HepG2 (cell line): ENCODE data around the gene LTB4R. TPM values are rescaled to one million over a fixed set of nuclear protein-coding genes. Genes with fewer than 3 reads are reported as not detected.

Experiments used
- ADNP ChIP-seq: sonication (generic); formaldehyde crosslinking; IDR thresholded peaks from 2 replicates; pipeline ENCODE4 v1.4.0; 2020; ENCODE audit warnings: missing genetic modification reagents
- HMG20B ChIP-seq: conservative IDR thresholded peaks from 2 replicates; pipeline ENCODE4 v1.6.1; 2016; ENCODE audit warnings: missing genetic modification reagents, missing compliant biosample characterization
- MED1 ChIP-seq: sonication (generic); formaldehyde crosslinking; IDR thresholded peaks from 2 replicates; pipeline ENCODE4 v1.4.0; 2020; ENCODE audit warnings: missing genetic modification reagents
- PAF1 ChIP-seq: IDR thresholded peaks from 2 replicates; pipeline ENCODE4 v1.6.1; 2016; ENCODE audit warnings: missing genetic modification reagents, missing compliant biosample characterization
- POLR2A ChIP-seq, 2 experiments: IDR thresholded peaks; 2 replicates each; pipeline ENCODE4 v1.6.1; 2011; ENCODE audit warnings: low read depth in 2 of 2, low read length in 2 of 2, mild to moderate bottlenecking in 1 of 2, moderate library complexity in 1 of 2; ENCODE audit not compliant: insufficient read depth in 1 of 2
- SATB2 ChIP-seq: sonication (generic); formaldehyde crosslinking; IDR thresholded peaks from 2 replicates; pipeline ENCODE4 v1.5.0; 2020; ENCODE audit warnings: missing genetic modification reagents
- TOPORS ChIP-seq: sonication (generic); formaldehyde crosslinking; IDR thresholded peaks from 2 replicates; pipeline ENCODE4 v1.8.0; 2023; ENCODE audit warnings: mild to moderate bottlenecking, missing genetic modification reagents
- XRCC5 ChIP-seq: fragments of 200-400 bp; formaldehyde crosslinking; optimal IDR thresholded peaks from 2 replicates; pipeline ENCODE3; 2017; ENCODE audit warnings: mild to moderate bottlenecking, low read length
- ZC3H13 ChIP-seq: sonication (generic); formaldehyde crosslinking; IDR thresholded peaks from 2 replicates; pipeline ENCODE4 v1.8.1; 2023; ENCODE audit warnings: mild to moderate bottlenecking, missing genetic modification reagents, moderate library complexity
- ZC3H4 ChIP-seq: sonication (generic); formaldehyde crosslinking; IDR thresholded peaks from 2 replicates; pipeline ENCODE4 v1.4.0; 2020; ENCODE audit warnings: missing genetic modification reagents, borderline replicate concordance
- ZKSCAN8 ChIP-seq: IDR thresholded peaks from 2 replicates; pipeline ENCODE4 v1.6.1; 2016; ENCODE audit warnings: borderline replicate concordance, missing genetic modification reagents, missing compliant biosample characterization
- ZNF20 ChIP-seq: sonication (generic); formaldehyde crosslinking; IDR thresholded peaks from 2 replicates; pipeline ENCODE4 v1.4.0; 2020; ENCODE audit warnings: mild to moderate bottlenecking, moderate library complexity, missing genetic modification reagents
- ZNF260 ChIP-seq: sonication (generic); formaldehyde crosslinking; IDR thresholded peaks from 2 replicates; pipeline ENCODE4 v1.4.0; 2020; ENCODE audit warnings: missing genetic modification reagents, low read depth, mild to moderate bottlenecking, borderline replicate concordance
- ZNF775 ChIP-seq: sonication (generic); formaldehyde crosslinking; IDR thresholded peaks from 2 replicates; pipeline ENCODE4 v1.4.0; 2020; ENCODE audit warnings: missing genetic modification reagents, mild to moderate bottlenecking, moderate library complexity, borderline replicate concordance
- ZNF790 ChIP-seq: sonication (generic); formaldehyde crosslinking; IDR thresholded peaks from 2 replicates; pipeline ENCODE4 v1.8.0; 2022; ENCODE audit warnings: missing genetic modification reagents, mild to moderate bottlenecking, borderline replicate concordance
- ZSCAN25 ChIP-seq: sonication (generic); formaldehyde crosslinking; IDR thresholded peaks from 2 replicates; pipeline ENCODE4 v1.8.0; 2022; ENCODE audit warnings: mild to moderate bottlenecking, missing genetic modification reagents
- polyA plus RNA-seq, 8 experiments: library from polyadenylated mRNA; depleted of rRNA in 3 of 8; stranded (reverse) in 7 of 8; unstranded in 1 of 8; fragments of >200 nt; fragmentation: Illumina TruSeq in 4 of 8; extraction: Trizol in 4 of 8; gene quantifications; 2 replicates each; pipeline versions ENCODE4 v1.2.1 to v1.2.3, GENCODE V29; 2011 to 2016; ENCODE audit warnings: low read depth in 4 of 8, missing spikeins in 1 of 8, mixed read lengths in 1 of 8; ENCODE audit not compliant: insufficient read depth in 1 of 8
- total RNA-seq, 5 experiments: library from RNA; depleted of rRNA; stranded (reverse); fragments of >200 nt; fragmentation: Illumina TruSeq; extraction: Trizol; gene quantifications; 2 replicates each; pipeline ENCODE4 v1.2.3, GENCODE V29; 2016; ENCODE audit warnings: low read depth in 1 of 5
- TF ChIP-seq, protein P1 (sequence below): sonication (generic); formaldehyde crosslinking; IDR thresholded peaks from 2 replicates; pipeline ENCODE4 v1.4.0; 2020; ENCODE audit warnings: missing genetic modification reagents, mild to moderate bottlenecking, borderline replicate concordance
- TF ChIP-seq, protein P2 (sequence below): sonication (generic); formaldehyde crosslinking; IDR thresholded peaks from 2 replicates; pipeline ENCODE4 v1.5.0; 2020; ENCODE audit warnings: mild to moderate bottlenecking, missing genetic modification reagents, borderline replicate concordance

Gene LTB4R
- total and polyA plus RNA-seq, 2 of the 13 experiments (the other 11 are each of a cell fraction or from before 2014, with no cell fraction given), result 3.2 to 8.2 TPM

DNA sequence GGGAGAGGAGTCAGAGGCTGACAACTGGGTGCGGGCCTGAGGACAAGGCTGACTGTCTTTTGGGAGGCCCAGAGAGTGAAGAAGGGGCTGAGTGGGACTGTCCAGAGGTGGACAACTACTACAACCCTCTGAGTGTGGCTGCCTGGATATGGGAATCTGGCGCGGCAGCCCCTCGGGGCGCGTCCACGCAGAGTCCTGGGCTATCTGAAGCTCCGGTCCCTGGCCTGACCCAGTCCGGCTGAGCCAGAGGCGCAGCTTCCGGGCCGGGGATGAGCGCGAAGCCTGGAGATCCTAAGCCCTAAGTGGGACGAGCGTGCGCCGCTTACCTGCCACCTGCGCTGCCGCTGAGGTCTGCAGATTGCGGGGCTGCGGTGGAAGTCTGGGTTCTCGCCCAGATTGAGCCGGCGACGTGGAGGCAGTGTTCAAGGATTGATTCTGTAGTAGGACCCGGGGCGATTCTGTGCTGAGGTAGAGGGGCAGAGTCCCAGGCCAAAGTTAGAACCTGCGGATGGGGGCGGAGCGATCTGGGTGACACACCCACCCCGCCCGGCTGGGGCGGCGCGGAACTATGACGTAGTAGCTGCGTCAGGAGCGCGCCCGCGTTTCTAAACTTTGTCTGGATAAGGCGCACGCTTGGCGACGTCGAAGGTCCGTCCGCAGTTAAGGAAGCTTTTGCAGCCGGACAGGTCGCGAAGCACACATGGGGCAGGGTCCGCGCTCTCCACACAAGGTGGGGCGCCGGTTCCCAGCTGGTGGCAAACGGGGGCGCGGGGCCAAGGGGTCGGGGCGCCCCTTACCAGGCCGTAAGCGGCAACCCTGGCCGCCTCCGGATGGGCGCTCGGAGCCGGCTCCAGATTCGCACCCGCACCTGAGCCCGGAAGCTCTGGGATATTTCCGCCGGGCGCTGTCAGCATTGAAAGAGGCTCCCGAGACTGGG lies 11.8 kb upstream of the LTB4R start, which contains the start of the genes DHRS1 and NOP9 (continued):
- TF ChIP-seq ZKSCAN8 (CRISPR knock-in tag), result no peak; the same call in 1 of the 2 replicates
- TF ChIP-seq POLR2A (IDR thresholded peaks at IDR 0.05; ENCODE audit: insufficient read depth in 1 of 2, low read depth in 2 of 2, low read length in 2 of 2), result peak in 1 of 2 experiments; percentile 88; a peak in 2 of 4 replicates
- peak; percentile 96; the same call in 1 of the 2 replicates for TF ChIP-seq SATB2 (CRISPR knock-in tag)
- TF ChIP-seq ZNF790 (CRISPR knock-in tag), result peak; percentile 62; the same call in 1 of the 2 replicates
- no peak for TF ChIP-seq ZC3H13 (CRISPR knock-in tag)
- peak; percentile 92 for TF ChIP-seq MED1 (CRISPR knock-in tag)
- TF ChIP-seq ZNF775 (CRISPR knock-in tag), result peak; percentile 89; the same call in 1 of the 2 replicates
- TF ChIP-seq ZC3H4 (CRISPR knock-in tag), result peak; percentile 76; the same call in 1 of the 2 replicates
- peak; percentile 92 for TF ChIP-seq XRCC5
- TF ChIP-seq, protein P1, sequence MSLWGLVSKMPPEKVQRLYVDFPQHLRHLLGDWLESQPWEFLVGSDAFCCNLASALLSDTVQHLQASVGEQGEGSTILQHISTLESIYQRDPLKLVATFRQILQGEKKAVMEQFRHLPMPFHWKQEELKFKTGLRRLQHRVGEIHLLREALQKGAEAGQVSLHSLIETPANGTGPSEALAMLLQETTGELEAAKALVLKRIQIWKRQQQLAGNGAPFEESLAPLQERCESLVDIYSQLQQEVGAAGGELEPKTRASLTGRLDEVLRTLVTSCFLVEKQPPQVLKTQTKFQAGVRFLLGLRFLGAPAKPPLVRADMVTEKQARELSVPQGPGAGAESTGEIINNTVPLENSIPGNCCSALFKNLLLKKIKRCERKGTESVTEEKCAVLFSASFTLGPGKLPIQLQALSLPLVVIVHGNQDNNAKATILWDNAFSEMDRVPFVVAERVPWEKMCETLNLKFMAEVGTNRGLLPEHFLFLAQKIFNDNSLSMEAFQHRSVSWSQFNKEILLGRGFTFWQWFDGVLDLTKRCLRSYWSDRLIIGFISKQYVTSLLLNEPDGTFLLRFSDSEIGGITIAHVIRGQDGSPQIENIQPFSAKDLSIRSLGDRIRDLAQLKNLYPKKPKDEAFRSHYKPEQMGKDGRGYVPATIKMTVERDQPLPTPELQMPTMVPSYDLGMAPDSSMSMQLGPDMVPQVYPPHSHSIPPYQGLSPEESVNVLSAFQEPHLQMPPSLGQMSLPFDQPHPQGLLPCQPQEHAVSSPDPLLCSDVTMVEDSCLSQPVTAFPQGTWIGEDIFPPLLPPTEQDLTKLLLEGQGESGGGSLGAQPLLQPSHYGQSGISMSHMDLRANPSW (CRISPR knock-in tag), result peak; percentile 93
- TF ChIP-seq HMG20B (CRISPR knock-in tag), result peak; percentile 8; the same call in 1 of the 2 replicates
- TF ChIP-seq TOPORS (CRISPR knock-in tag), result peak; percentile 96
- peak; percentile 86 for TF ChIP-seq ZSCAN25 (CRISPR knock-in tag)
- no peak for TF ChIP-seq ADNP
- TF ChIP-seq, protein P2, sequence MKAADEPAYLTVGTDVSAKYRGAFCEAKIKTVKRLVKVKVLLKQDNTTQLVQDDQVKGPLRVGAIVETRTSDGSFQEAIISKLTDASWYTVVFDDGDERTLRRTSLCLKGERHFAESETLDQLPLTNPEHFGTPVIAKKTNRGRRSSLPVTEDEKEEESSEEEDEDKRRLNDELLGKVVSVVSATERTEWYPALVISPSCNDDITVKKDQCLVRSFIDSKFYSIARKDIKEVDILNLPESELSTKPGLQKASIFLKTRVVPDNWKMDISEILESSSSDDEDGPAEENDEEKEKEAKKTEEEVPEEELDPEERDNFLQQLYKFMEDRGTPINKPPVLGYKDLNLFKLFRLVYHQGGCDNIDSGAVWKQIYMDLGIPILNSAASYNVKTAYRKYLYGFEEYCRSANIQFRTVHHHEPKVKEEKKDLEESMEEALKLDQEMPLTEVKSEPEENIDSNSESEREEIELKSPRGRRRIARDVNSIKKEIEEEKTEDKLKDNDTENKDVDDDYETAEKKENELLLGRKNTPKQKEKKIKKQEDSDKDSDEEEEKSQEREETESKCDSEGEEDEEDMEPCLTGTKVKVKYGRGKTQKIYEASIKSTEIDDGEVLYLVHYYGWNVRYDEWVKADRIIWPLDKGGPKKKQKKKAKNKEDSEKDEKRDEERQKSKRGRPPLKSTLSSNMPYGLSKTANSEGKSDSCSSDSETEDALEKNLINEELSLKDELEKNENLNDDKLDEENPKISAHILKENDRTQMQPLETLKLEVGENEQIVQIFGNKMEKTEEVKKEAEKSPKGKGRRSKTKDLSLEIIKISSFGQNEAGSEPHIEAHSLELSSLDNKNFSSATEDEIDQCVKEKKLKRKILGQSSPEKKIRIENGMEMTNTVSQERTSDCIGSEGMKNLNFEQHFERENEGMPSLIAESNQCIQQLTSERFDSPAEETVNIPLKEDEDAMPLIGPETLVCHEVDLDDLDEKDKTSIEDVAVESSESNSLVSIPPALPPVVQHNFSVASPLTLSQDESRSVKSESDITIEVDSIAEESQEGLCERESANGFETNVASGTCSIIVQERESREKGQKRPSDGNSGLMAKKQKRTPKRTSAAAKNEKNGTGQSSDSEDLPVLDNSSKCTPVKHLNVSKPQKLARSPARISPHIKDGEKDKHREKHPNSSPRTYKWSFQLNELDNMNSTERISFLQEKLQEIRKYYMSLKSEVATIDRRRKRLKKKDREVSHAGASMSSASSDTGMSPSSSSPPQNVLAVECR, result peak; percentile 100
- TF ChIP-seq ZNF260 (CRISPR knock-in tag), result peak; percentile 97; the same call in 1 of the 2 replicates
- TF ChIP-seq ZNF20 (CRISPR knock-in tag), result no peak
- peak; percentile 93 for TF ChIP-seq PAF1 (CRISPR knock-in tag)
